ENCODE measurements around the gene AIF1.

Gene AIF1

DNA sequence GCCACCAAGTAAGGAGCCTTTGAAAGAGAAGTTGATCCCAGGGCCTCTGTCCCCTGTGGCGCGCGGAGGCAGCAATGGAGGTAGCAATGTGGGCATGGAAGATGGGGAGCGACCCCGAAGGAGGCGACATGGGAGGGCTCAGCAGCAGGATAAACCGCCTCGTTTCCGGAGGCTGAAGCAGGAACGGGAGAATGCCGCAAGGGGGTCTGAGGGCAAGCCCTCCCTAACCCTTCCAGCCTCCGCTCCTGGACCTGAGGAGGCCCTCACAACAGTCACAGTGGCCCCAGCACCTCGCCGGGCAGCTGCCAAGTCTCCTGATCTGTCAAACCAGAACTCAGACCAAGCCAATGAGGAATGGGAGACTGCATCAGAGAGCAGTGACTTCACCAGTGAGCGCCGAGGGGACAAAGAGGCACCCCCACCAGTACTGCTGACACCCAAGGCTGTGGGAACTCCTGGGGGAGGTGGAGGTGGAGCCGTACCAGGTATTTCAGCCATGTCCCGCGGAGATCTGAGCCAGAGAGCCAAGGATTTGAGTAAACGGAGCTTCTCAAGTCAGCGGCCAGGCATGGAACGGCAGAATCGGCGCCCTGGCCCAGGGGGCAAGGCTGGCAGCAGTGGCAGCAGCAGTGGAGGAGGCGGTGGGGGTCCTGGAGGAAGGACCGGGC is 17.4 kb downstream of the AIF1 start:
- DNase-seq (ENCODE audit: low read depth, low spot score), result no peak
- Histone ChIP-seq H3K9ac (ENCODE audit: insufficient read length, low read depth) (no peak overlapping the region), H3K27me3 (ENCODE audit: insufficient read depth, insufficient read length) (no peaks in the 10 kb centered on the region), H3K36me3 (ENCODE audit: insufficient read depth, insufficient read length, low read length) (peaks cover 97% of the 10 kb centered on the region), H3K4me3 (ENCODE audit: insufficient read length, low read depth) (no peak overlapping the region), H3K9me3 (ENCODE audit: insufficient read depth, low read length) (no peaks in the 10 kb centered on the region), H3K4me1 (ENCODE audit: insufficient read depth, insufficient read length) (peaks cover 2% of the 10 kb centered on the region)
- no peak for TF ChIP-seq YY1 (IDR thresholded peaks at IDR 0.05; ENCODE audit: insufficient read depth, insufficient read length)
- no peak for TF ChIP-seq SUZ12 (IDR thresholded peaks at IDR 0.05; ENCODE audit: extremely low read depth, insufficient read depth, insufficient read length)
- no peak for TF ChIP-seq ZNF274 (IDR thresholded peaks at IDR 0.05; ENCODE audit: low read depth, low read length)

DNA sequence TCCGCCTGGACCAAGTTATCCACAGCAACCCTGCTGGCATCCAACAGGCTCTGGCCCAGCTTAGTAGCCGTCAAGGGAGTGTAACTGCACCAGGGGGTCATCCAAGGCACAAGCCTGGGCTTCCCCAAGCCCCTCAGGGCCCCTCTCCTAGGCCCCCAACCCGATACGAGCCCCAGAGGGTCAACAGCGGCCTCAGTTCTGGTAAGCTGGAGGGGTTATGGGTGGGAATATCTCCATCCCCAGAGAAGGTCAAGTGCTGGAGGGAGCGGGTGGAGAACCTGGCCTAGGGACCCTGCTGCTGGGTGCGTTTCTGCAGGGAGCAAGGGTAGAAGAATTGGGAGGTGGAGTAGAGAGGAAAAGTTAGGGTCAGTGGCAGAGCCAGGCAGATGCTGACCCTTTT is 18.4 kb downstream of the AIF1 start:
- TF ChIP-seq ZNF274 (IDR thresholded peaks at IDR 0.05; ENCODE audit: low read depth, low read length) (no peak), YY1 (IDR thresholded peaks at IDR 0.05; ENCODE audit: insufficient read depth, insufficient read length) (no peak), SUZ12 (IDR thresholded peaks at IDR 0.05; ENCODE audit: extremely low read depth, insufficient read depth, insufficient read length) (no peak)

DNA sequence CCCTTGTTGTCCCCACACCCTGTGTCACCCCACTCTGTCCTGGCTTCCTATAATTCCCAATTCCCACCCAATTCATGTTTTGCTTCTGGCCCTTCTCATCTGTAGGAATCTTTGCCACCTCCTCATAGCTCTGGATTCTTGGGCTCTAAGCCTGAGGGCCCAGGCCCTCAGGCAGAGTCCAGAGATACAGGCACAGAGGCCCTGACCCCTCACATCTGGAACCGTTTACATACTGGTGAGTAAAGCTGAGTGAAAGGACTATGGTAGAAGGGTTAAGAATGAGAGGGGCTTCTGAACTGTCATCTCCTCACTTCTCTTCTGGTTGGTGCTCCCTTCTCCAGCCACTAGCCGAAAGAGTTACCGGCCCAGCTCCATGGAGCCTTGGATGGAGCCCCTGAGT is 19.1 kb downstream of the AIF1 start:
- Histone ChIP-seq H3K36me3 (ENCODE audit: insufficient read depth, insufficient read length, low read length) (peaks cover 90% of the 10 kb centered on the region), H3K9me3 (ENCODE audit: insufficient read depth, low read length) (no peaks in the 10 kb centered on the region), H3K9ac (ENCODE audit: insufficient read length, low read depth) (no peak overlapping the region), H3K27me3 (ENCODE audit: insufficient read depth, insufficient read length) (no peaks in the 10 kb centered on the region), H3K4me1 (ENCODE audit: insufficient read depth, insufficient read length) (peaks cover 2% of the 10 kb centered on the region), H3K4me3 (ENCODE audit: insufficient read length, low read depth) (no peak overlapping the region)
- TF ChIP-seq SUZ12 (IDR thresholded peaks at IDR 0.05; ENCODE audit: extremely low read depth, insufficient read depth, insufficient read length), result no peak
- no peak for TF ChIP-seq ZNF274 (IDR thresholded peaks at IDR 0.05; ENCODE audit: low read depth, low read length)
- no peak for TF ChIP-seq YY1 (IDR thresholded peaks at IDR 0.05; ENCODE audit: insufficient read depth, insufficient read length)
- no peak for DNase-seq (ENCODE audit: low read depth, low spot score)

More for the DNA sequence above, 18.4 kb downstream of the AIF1 start:
- DNase-seq (ENCODE audit: low read depth, low spot score), result no peak
- H3K27me3 ChIP-seq (ENCODE audit: insufficient read depth, insufficient read length), result no peaks in the 10 kb centered on the region
- peaks cover 2% of the 10 kb centered on the region for H3K4me1 ChIP-seq (ENCODE audit: insufficient read depth, insufficient read length)
- no peaks in the 10 kb centered on the region for H3K9me3 ChIP-seq (ENCODE audit: insufficient read depth, low read length)
- H3K9ac ChIP-seq (ENCODE audit: insufficient read length, low read depth), result no peak overlapping the region
- peaks cover 94% of the 10 kb centered on the region for H3K36me3 ChIP-seq (ENCODE audit: insufficient read depth, insufficient read length, low read length)
- no peak overlapping the region for H3K4me3 ChIP-seq (ENCODE audit: insufficient read length, low read depth)

DNA sequence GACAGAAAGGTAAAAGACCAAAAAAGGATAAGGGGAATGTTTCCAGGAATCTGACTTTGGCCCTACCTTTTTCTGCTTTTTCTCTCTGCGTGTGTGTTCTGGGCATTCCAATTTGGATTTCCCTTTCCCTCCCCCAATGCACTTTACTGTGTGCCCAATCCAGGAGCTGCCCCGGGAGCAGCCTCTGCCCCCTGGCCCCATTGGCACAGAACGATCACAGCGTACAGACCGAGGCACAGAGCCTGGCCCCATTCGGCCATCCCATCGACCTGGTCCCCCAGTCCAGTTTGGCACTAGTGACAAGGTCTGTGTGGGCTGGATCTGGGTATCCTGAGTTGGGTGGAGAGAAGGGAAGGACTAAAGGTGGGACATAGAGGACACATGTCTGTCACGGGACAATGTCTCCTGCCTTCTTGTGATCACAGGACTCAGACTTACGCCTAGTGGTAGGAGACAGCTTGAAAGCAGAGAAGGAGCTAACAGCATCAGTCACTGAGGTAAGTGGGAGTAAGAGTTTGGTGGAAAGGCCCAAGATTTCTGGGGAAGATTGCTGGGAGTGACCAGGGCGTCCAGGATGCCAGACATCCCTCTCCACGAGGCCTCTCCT is 20.0 kb downstream of the AIF1 start:
- DNase-seq (ENCODE audit: low read depth, low spot score), result no peak
- TF ChIP-seq SUZ12 (IDR thresholded peaks at IDR 0.05; ENCODE audit: extremely low read depth, insufficient read depth, insufficient read length) (no peak), YY1 (IDR thresholded peaks at IDR 0.05; ENCODE audit: insufficient read depth, insufficient read length) (no peak), ZNF274 (IDR thresholded peaks at IDR 0.05; ENCODE audit: low read depth, low read length) (no peak)
- Histone ChIP-seq H3K27me3 (ENCODE audit: insufficient read depth, insufficient read length) (no peaks in the 10 kb centered on the region), H3K4me1 (ENCODE audit: insufficient read depth, insufficient read length) (peaks cover 2% of the 10 kb centered on the region), H3K9ac (ENCODE audit: insufficient read length, low read depth) (no peak overlapping the region), H3K4me3 (ENCODE audit: insufficient read length, low read depth) (no peak overlapping the region), H3K36me3 (ENCODE audit: insufficient read depth, insufficient read length, low read length) (peaks cover 91% of the 10 kb centered on the region), H3K9me3 (ENCODE audit: insufficient read depth, low read length) (no peaks in the 10 kb centered on the region; the same call in 1 of the 2 replicates)

DNA sequence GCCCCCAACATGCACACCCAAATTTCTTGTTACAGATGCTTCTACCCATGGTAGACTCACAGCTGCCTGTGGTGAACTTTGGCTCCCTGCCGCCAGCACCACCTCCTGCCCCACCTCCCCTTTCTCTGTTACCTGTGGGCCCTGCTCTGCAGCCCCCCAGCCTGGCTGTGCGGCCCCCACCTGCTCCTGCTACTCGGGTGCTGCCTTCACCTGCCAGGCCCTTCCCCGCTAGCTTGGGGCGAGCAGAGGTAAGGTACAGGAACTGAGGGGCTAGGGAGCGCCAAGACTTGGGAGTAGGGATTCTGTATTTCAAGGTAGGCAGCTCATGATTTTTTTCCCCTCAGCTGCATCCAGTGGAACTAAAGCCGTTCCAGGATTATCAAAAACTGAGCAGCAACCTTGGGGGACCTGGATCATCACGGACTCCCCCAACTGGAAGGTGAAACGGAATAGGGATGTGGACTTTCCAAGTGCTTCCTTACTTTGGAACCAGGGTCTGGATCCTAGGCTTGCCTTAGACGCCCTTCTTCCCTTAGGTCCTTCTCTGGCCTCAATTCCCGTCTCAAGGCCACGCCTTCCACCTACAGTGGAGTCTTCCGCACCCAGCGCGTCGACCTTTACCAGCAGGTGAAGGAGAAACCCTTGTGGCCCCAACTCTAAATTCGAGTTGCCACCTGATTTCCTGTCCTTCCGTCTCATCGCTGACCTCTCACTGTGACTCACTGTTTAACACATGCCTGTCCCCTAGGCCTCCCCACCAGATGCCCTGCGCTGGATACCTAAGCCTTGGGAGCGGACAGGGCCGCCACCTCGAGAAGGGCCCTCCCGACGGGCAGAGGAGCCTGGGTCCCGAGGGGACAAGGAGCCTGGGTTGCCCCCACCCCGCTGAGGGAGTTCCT is 21.9 kb downstream of the AIF1 start:
- no peaks in the 10 kb centered on the region for H3K27me3 ChIP-seq (ENCODE audit: insufficient read depth, insufficient read length)
- H3K4me3 ChIP-seq (ENCODE audit: insufficient read length, low read depth), result no peak overlapping the region
- no peak for TF ChIP-seq YY1 (IDR thresholded peaks at IDR 0.05; ENCODE audit: insufficient read depth, insufficient read length)
- TF ChIP-seq SUZ12 (IDR thresholded peaks at IDR 0.05; ENCODE audit: extremely low read depth, insufficient read depth, insufficient read length), result no peak
- no peak for TF ChIP-seq ZNF274 (IDR thresholded peaks at IDR 0.05; ENCODE audit: low read depth, low read length)
- peaks cover 91% of the 10 kb centered on the region for H3K36me3 ChIP-seq (ENCODE audit: insufficient read depth, insufficient read length, low read length)
- no peaks in the 10 kb centered on the region; the same call in 1 of the 2 replicates for H3K9me3 ChIP-seq (ENCODE audit: insufficient read depth, low read length)
- no peak for DNase-seq (ENCODE audit: low read depth, low spot score)
- no peak overlapping the region for H3K9ac ChIP-seq (ENCODE audit: insufficient read length, low read depth)
- H3K4me1 ChIP-seq (ENCODE audit: insufficient read depth, insufficient read length), result peaks cover 2% of the 10 kb centered on the region

DNA sequence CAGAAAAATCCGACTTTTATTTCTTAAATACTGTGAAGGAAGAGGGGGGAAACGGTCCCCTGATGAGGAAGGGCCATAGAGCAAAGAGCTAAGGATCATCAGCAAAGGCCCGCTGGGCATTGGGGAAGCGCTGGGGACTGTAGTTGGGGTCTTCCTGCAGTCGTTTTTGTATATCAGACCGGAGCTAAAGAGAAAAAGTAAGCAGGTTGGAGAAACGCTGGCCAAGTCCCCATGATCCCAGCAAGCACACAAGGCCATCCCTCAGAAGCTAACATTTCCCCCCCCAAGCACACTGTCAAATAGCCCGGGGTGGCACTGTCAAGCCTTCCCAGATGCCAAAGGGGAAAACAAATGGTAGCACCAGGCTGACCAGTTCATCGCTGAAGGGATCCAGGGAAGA is 24.0 kb downstream of the AIF1 start:
- H3K27me3 ChIP-seq (ENCODE audit: insufficient read depth, insufficient read length), result no peaks in the 10 kb centered on the region
- H3K4me3 ChIP-seq (ENCODE audit: insufficient read length, low read depth), result no peak overlapping the region
- DNase-seq (ENCODE audit: low read depth, low spot score), result no peak
- peaks cover 88% of the 10 kb centered on the region for H3K36me3 ChIP-seq (ENCODE audit: insufficient read depth, insufficient read length, low read length)
- H3K4me1 ChIP-seq (ENCODE audit: insufficient read depth, insufficient read length), result no peaks in the 10 kb centered on the region
- TF ChIP-seq YY1 (IDR thresholded peaks at IDR 0.05; ENCODE audit: insufficient read depth, insufficient read length) (no peak), ZNF274 (IDR thresholded peaks at IDR 0.05; ENCODE audit: low read depth, low read length) (no peak), SUZ12 (IDR thresholded peaks at IDR 0.05; ENCODE audit: extremely low read depth, insufficient read depth, insufficient read length) (no peak)
- no peaks in the 10 kb centered on the region; the same call in 1 of the 2 replicates for H3K9me3 ChIP-seq (ENCODE audit: insufficient read depth, low read length)
- no peak overlapping the region for H3K9ac ChIP-seq (ENCODE audit: insufficient read length, low read depth)

Data from NT2/D1 (cell line).